Activated T-cell treated with anti-CD3 and anti-CD28 coated beads for 4 hours (primary cell): ENCODE measurements around the gene LDOC1.
"Not testable (repeated sequence)": the region's sequence is repeated elsewhere in the genome, so short reads cannot be mapped to it uniquely, and the experiment has no call there.

Experiments used
- DNase-seq: peaks from one replicate; pipeline ENCODE4 v3.0.0-alpha.2; 2020

Gene LDOC1

GRCh38 chrX:141176586-141177451 lies at the start of gene LDOC1:
Gene LDOC1, minus strand, starts transcription at chrX:141177129. Its CDS starts 108 bp downstream, at chrX:141177021.
- DNase-seq = peak; percentile 54

GRCh38 chrX:141221611-141222010 lies 44.7 kb upstream of the LDOC1 start:
- DNase-seq = no peak

- no peak for DNase-seq
Observed at GRCh38 chrX:141220342-141221008, 43.5 kb upstream of the LDOC1 start.

GRCh38 chrX:141214196-141214595 lies 37.3 kb upstream of the LDOC1 start:
- no peak for DNase-seq

- no peak for DNase-seq
Observed at GRCh38 chrX:141201962-141202361, 25.0 kb upstream of the LDOC1 start.

- not testable (repeated sequence) for DNase-seq
Observed at GRCh38 chrX:141188573-141188972, 11.6 kb upstream of the LDOC1 start.

- no peak for DNase-seq
Observed at GRCh38 chrX:141185366-141185765, 8.4 kb upstream of the LDOC1 start.

- no peak for DNase-seq
Observed at GRCh38 chrX:141183000-141183399, 6.1 kb upstream of the LDOC1 start.

GRCh38 chrX:141180851-141181250 lies 3.9 kb upstream of the LDOC1 start:
- DNase-seq = no peak

GRCh38 chrX:141175786-141176185 lies 1.1 kb downstream of the LDOC1 start:
- DNase-seq = no peak

- DNase-seq = no peak
Observed at GRCh38 chrX:141164406-141164805, 12.5 kb downstream of the LDOC1 start.

- no peak for DNase-seq
Observed at GRCh38 chrX:141158084-141158483, 18.8 kb downstream of the LDOC1 start.

- DNase-seq = not testable (repeated sequence)
Observed at GRCh38 chrX:141155231-141155630, 21.7 kb downstream of the LDOC1 start.

GRCh38 chrX:141142946-141143345 lies 34.0 kb downstream of the LDOC1 start:
- DNase-seq = no peak

GRCh38 chrX:141133272-141133671 lies 43.7 kb downstream of the LDOC1 start:
- DNase-seq = no peak

- no peak for DNase-seq
Observed at GRCh38 chrX:141127146-141127545, 49.8 kb downstream of the LDOC1 start.
